ENCODE measurements around the gene PIM1.

GRCh38 chr6:37136821-37137200 lies 33.1 kb upstream of the PIM1 start:
- TF ChIP-seq POLR2AphosphoS5 (IDR thresholded peaks at IDR 0.05; ENCODE audit: low read depth, low read length) (no peak), POLR2A (IDR thresholded peaks at IDR 0.05; ENCODE audit: low read depth, low read length) (no peak), TAF1 (IDR thresholded peaks at IDR 0.05; ENCODE audit: low read depth, low read length) (no peak), POU2F2 (IDR thresholded peaks at IDR 0.05; ENCODE audit: low read depth, low read length) (no peak), PAX5 (IDR thresholded peaks at IDR 0.05; ENCODE audit: insufficient read depth, low read length, severe bottlenecking) (no peak), SPI1 (IDR thresholded peaks at IDR 0.05; ENCODE audit: low read depth, low read length) (no peak)
